ENCODE results near the gene YIPF6.
"Not testable (repeated sequence)": the region's sequence is repeated elsewhere in the genome, so short reads cannot be mapped to it uniquely, and the experiment has no call there.

YIPF6 gene, protein sequence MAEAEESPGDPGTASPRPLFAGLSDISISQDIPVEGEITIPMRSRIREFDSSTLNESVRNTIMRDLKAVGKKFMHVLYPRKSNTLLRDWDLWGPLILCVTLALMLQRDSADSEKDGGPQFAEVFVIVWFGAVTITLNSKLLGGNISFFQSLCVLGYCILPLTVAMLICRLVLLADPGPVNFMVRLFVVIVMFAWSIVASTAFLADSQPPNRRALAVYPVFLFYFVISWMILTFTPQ

DNA sequence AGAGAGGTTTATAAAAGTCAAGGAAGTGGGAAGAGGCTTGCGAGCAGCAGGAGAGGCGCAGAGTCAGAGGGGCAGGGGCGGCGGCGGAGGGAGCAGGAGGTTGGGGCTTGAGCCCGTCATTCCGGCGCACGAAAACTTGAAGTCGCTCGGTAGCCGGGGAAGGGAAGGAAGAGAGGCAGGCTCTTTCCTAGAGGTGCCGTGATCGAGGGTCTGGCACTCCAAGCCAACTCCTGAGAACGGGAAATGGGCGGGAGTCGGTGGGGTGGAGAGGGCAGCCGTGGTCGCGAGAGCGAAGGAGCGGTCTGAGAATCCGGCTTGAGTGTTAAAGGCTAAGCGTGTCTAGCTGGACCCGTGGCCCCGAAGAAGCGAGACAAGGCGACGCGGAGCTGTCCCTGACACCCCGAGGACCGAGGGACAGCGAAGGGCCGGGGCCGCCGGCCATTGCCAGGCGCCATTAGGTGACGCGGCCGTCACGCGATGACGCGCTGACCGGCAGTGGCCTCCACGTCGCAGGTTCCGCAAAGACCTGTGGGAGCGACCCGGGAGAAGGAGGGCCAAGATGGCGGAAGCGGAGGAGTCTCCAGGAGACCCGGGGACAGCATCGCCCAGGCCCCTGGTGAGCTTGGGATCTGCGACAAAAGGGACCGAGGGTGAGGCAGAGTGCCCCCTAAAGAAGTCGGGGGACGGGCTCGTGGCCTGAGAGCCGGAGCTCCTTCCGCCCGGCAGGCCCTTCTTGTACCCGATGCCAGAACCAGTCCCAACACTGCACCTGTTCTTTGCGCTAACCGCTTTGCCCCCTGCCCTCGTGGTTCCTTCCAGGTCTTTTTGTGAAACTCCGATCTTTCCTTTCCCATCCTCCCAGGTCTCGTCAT is at the start of gene YIPF6:
YIPF6 (plus strand) TSS at position 544 of the 872 bp plus-strand sequence; CDS start at position 560, 16 bp downstream.
- Mint-ChIP-seq H3K4me3 (peak within 1 kb of the TSS; percentile 97), H3K27ac (peak within 1 kb of the TSS; percentile 98), H3K9me3 (no peaks in the 10 kb centered on the region), H3K27me3 (no peaks in the 10 kb centered on the region), H3K36me3 (ENCODE audit: low read depth) (peaks cover 9% of the 10 kb centered on the region), H3K4me1 (ENCODE audit: low read depth) (peaks cover 34% of the 10 kb centered on the region)

GRCh38 chrX:68451720-68452119 is 47.1 kb upstream of the YIPF6 start:
- Mint-ChIP-seq H3K27me3 (no peaks in the 10 kb centered on the region), H3K9me3 (no peaks in the 10 kb centered on the region), H3K36me3 (ENCODE audit: low read depth) (no peaks in the 10 kb centered on the region), H3K4me1 (ENCODE audit: low read depth) (no peaks in the 10 kb centered on the region), H3K4me3 (no peak overlapping the region), H3K27ac (no peak overlapping the region)

- no peaks in the 10 kb centered on the region for H3K4me1 Mint-ChIP-seq (ENCODE audit: low read depth)
Observed at GRCh38 chrX:68454476-68455150, 44.2 kb upstream of the YIPF6 start.

GRCh38 chrX:68455151-68455510 is 43.7 kb upstream of the YIPF6 start:
- no peaks in the 10 kb centered on the region for H3K27me3 Mint-ChIP-seq
- H3K9me3 Mint-ChIP-seq: no peaks in the 10 kb centered on the region
- H3K27ac Mint-ChIP-seq: no peak overlapping the region
- H3K4me1 Mint-ChIP-seq (ENCODE audit: low read depth): no peaks in the 10 kb centered on the region
- no peaks in the 10 kb centered on the region for H3K36me3 Mint-ChIP-seq (ENCODE audit: low read depth)
- H3K4me3 Mint-ChIP-seq: no peak overlapping the region

More at GRCh38 chrX:68454476-68455150, 44.2 kb upstream of the YIPF6 start:
- no peaks in the 10 kb centered on the region for H3K27me3 Mint-ChIP-seq
- no peak overlapping the region for H3K27ac Mint-ChIP-seq
- no peaks in the 10 kb centered on the region for H3K9me3 Mint-ChIP-seq
- H3K4me3 Mint-ChIP-seq: no peak overlapping the region
- no peaks in the 10 kb centered on the region for H3K36me3 Mint-ChIP-seq (ENCODE audit: low read depth)

DNA sequence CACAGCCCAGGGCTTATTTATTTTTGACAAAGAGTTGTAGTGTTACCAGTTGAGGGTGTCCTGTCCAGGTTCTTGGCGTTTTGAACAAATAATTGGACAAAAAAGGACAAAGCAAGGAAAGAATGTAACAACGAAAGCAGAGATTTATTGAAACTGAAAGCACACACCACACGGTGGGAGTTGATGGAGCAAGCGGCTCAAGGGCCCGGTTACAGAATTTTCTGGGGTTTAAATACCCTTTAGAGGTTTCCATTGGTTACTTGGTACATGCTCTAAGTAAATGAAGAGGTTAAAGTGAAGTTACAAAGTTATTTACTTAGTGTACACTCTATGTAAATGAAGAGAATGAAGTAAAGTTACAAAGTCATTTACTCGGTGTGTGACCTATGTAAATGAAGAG is 37.8 kb upstream of the YIPF6 start:
- no peaks in the 10 kb centered on the region for H3K4me1 Mint-ChIP-seq (ENCODE audit: low read depth)
- H3K36me3 Mint-ChIP-seq (ENCODE audit: low read depth): no peaks in the 10 kb centered on the region
- H3K4me3 Mint-ChIP-seq: no peak overlapping the region
- no peak overlapping the region for H3K27ac Mint-ChIP-seq
- no peaks in the 10 kb centered on the region for H3K9me3 Mint-ChIP-seq
- no peaks in the 10 kb centered on the region for H3K27me3 Mint-ChIP-seq

DNA sequence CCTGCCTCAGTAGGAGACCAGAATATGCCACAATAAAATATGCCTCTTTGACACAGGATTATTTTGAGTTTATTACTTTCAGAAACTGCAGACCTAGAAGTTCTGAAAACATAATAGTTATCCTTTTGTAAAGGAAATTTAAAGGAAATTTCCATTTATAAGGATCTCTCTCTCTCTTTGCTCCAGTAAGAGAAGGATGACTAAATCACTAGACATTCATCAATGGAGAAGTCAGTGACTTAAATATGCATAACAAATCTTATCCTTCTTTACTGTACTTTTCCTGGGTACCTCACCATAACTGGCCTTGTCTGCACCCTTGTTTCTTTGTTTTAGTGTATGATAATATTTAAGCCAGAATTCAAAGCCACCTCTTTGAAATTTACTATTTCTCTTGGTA is 37.3 kb upstream of the YIPF6 start:
- no peaks in the 10 kb centered on the region for H3K9me3 Mint-ChIP-seq
- H3K4me3 Mint-ChIP-seq: no peak overlapping the region
- no peaks in the 10 kb centered on the region for H3K4me1 Mint-ChIP-seq (ENCODE audit: low read depth)
- H3K27ac Mint-ChIP-seq: no peak overlapping the region
- no peaks in the 10 kb centered on the region for H3K27me3 Mint-ChIP-seq
- no peaks in the 10 kb centered on the region for H3K36me3 Mint-ChIP-seq (ENCODE audit: low read depth)

- Mint-ChIP-seq H3K4me3 (no peak overlapping the region), H3K27ac (no peak overlapping the region), H3K9me3 (no peaks in the 10 kb centered on the region)
Observed at GRCh38 chrX:68462197-68462596, 36.7 kb upstream of the YIPF6 start.

DNA sequence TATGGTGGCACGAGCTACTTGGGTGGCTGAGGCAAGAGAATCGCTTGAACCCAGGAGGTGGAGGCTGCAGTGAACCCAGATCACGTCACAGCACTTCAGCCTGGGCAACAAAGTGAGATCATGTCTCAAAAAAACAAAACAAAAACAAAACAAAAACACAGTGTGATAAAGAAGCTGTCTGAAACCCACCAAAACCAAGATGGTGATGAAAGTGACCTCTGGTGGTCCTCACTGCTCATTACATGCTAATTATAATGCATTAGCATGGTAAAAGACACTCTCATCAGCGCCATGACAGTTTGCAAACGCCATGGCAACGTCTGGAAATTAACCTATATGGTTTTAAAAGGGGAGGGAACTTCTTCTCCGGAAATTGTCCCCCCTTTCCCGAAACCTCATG is 36.2 kb upstream of the YIPF6 start:
- Mint-ChIP-seq H3K27ac (no peak overlapping the region), H3K36me3 (ENCODE audit: low read depth) (no peaks in the 10 kb centered on the region), H3K4me3 (no peak overlapping the region), H3K27me3 (no peaks in the 10 kb centered on the region), H3K4me1 (ENCODE audit: low read depth) (no peaks in the 10 kb centered on the region), H3K9me3 (no peaks in the 10 kb centered on the region)

More at GRCh38 chrX:68462197-68462596, 36.7 kb upstream of the YIPF6 start:
- Mint-ChIP-seq H3K4me1 (ENCODE audit: low read depth) (no peaks in the 10 kb centered on the region), H3K36me3 (ENCODE audit: low read depth) (no peaks in the 10 kb centered on the region), H3K27me3 (no peaks in the 10 kb centered on the region)

- Mint-ChIP-seq H3K27me3 (no peaks in the 10 kb centered on the region), H3K27ac (no peak overlapping the region), H3K9me3 (no peaks in the 10 kb centered on the region), H3K4me1 (ENCODE audit: low read depth) (no peaks in the 10 kb centered on the region), H3K4me3 (no peak overlapping the region), H3K36me3 (ENCODE audit: low read depth) (no peaks in the 10 kb centered on the region)
Observed at GRCh38 chrX:68463880-68464279, 35.0 kb upstream of the YIPF6 start.

GRCh38 chrX:68464796-68465195 is 34.1 kb upstream of the YIPF6 start:
- Mint-ChIP-seq H3K9me3 (no peaks in the 10 kb centered on the region), H3K4me1 (ENCODE audit: low read depth) (no peaks in the 10 kb centered on the region), H3K27me3 (no peaks in the 10 kb centered on the region), H3K27ac (no peak overlapping the region), H3K36me3 (ENCODE audit: low read depth) (no peaks in the 10 kb centered on the region), H3K4me3 (no peak overlapping the region)

DNA sequence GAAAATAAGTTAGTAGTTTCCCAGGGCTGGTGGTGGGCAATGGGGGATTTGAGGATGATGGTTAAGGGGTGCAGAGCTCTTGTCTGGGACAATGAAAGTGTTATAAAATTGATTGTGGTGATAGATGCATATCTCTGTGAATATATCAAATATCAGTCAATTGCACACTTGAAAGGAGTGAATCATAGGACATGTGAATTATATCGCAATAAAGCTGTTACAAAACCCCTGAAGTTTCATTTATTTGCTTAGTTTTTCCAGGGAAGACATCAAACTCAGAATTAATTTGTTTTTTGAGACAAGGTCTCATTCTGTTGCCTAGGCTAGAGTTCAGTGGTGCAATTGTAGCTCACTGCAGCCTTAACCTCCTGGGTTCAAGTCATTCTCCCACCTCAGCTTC is 17.9 kb upstream of the YIPF6 start:
- H3K27ac Mint-ChIP-seq: no peak overlapping the region
- no peaks in the 10 kb centered on the region for H3K27me3 Mint-ChIP-seq
- no peaks in the 10 kb centered on the region for H3K36me3 Mint-ChIP-seq (ENCODE audit: low read depth)
- no peaks in the 10 kb centered on the region for H3K4me1 Mint-ChIP-seq (ENCODE audit: low read depth)
- no peaks in the 10 kb centered on the region for H3K9me3 Mint-ChIP-seq
- H3K4me3 Mint-ChIP-seq: no peak overlapping the region

- H3K4me3 Mint-ChIP-seq; H3K36me3 Mint-ChIP-seq (ENCODE audit: low read depth); H3K4me1 Mint-ChIP-seq (ENCODE audit: low read depth); H3K9me3 Mint-ChIP-seq; H3K27me3 Mint-ChIP-seq; H3K27ac Mint-ChIP-seq: not testable (repeated sequence)
Observed at GRCh38 chrX:68486198-68486597, 12.7 kb upstream of the YIPF6 start.

- Mint-ChIP-seq H3K4me3 (no peak overlapping the region), H3K36me3 (ENCODE audit: low read depth) (no peaks in the 10 kb centered on the region), H3K27me3 (no peaks in the 10 kb centered on the region), H3K27ac (no peak overlapping the region), H3K9me3 (no peaks in the 10 kb centered on the region), H3K4me1 (ENCODE audit: low read depth) (peaks cover 3% of the 10 kb centered on the region)
Observed at GRCh38 chrX:68487254-68487653, 11.6 kb upstream of the YIPF6 start.

- Mint-ChIP-seq H3K9me3 (no peaks in the 10 kb centered on the region), H3K27me3 (no peaks in the 10 kb centered on the region), H3K4me1 (ENCODE audit: low read depth) (peaks cover 3% of the 10 kb centered on the region), H3K36me3 (ENCODE audit: low read depth) (no peaks in the 10 kb centered on the region), H3K4me3 (no peak overlapping the region), H3K27ac (no peak overlapping the region)
Observed at GRCh38 chrX:68487924-68488323, 10.9 kb upstream of the YIPF6 start.

DNA sequence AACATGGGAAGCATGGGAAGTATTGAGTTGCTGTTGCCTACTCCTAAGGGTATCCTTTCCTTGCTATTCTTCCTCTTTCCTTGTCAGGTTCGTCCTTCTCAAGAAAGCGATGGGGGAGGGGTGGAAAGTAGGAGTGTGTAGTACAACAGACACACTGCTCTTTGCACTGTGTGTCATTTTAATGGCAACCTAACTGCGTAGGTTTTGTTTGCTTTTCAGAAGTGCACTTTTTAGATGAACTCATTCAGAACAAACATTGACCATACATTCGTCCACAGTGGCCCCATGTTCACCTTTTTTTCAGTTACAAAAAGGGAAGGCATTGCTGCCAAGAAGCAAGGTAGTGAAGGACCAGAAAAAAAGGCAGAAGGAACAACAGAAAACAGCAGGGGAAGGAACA is 10.2 kb upstream of the YIPF6 start:
- Mint-ChIP-seq H3K27ac (no peak overlapping the region), H3K36me3 (ENCODE audit: low read depth) (no peaks in the 10 kb centered on the region), H3K4me3 (no peak overlapping the region), H3K4me1 (ENCODE audit: low read depth) (peaks cover 3% of the 10 kb centered on the region), H3K9me3 (no peaks in the 10 kb centered on the region), H3K27me3 (no peaks in the 10 kb centered on the region)
